Trophoblast cell (in vitro differentiated cells and primary cell): ENCODE measurements around the gene GPSM1.

Source experiments
- DNase-seq, 2 donors: peaks; one replicate each; pipeline ENCODE4 v3.0.0-alpha.2; 2016
- H2AFZ ChIP-seq: 2 replicates; pipeline ENCODE4 v1.6.1; 2013; ENCODE audit warnings: low read length, moderate library complexity, mild to moderate bottlenecking; ENCODE audit not compliant: insufficient read depth, poor library complexity
- H2AK5ac ChIP-seq: 2 replicates; pipeline ENCODE4 v1.6.1; 2013; ENCODE audit warnings: mild to moderate bottlenecking, low read length
- H2BK120ac ChIP-seq: 2 replicates; pipeline ENCODE4 v1.6.1; 2013; ENCODE audit warnings: low read length, mild to moderate bottlenecking, moderate library complexity; ENCODE audit not compliant: insufficient read depth, poor library complexity
- H2BK12ac ChIP-seq: 2 replicates; pipeline ENCODE4 v1.6.1; 2013; ENCODE audit warnings: mild to moderate bottlenecking, low read length, moderate library complexity
- H2BK5ac ChIP-seq: 2 replicates; pipeline ENCODE4 v1.6.1; 2013; ENCODE audit warnings: low read length, low read depth, moderate library complexity, mild to moderate bottlenecking; ENCODE audit not compliant: poor library complexity
- H3K14ac ChIP-seq: 2 replicates; pipeline ENCODE4 v1.6.1; 2013; ENCODE audit warnings: mild to moderate bottlenecking, low read length
- H3K18ac ChIP-seq: 2 replicates; pipeline ENCODE4 v1.6.1; 2013; ENCODE audit warnings: mild to moderate bottlenecking, low read length
- H3K23ac ChIP-seq: 2 replicates; pipeline ENCODE4 v1.6.1; 2013; ENCODE audit warnings: low read length
- H3K27ac ChIP-seq: 2 replicates; pipeline ENCODE4 v1.5.1; 2013; ENCODE audit warnings: low read depth, mild to moderate bottlenecking, inconsistent platforms, low read length, moderate library complexity
- H3K27me3 ChIP-seq: 2 replicates; pipeline ENCODE4 v1.6.1; 2013; ENCODE audit warnings: inconsistent platforms, mild to moderate bottlenecking, low read length, moderate library complexity; ENCODE audit not compliant: insufficient read depth
- H3K36me3 ChIP-seq, 2 experiments: 1 replicate in 1 of 2; 2 replicates in 1 of 2; pipeline ENCODE4 v1.6.1; 2013; ENCODE audit warnings: low read length in 2 of 2, mild to moderate bottlenecking in 2 of 2, moderate library complexity in 1 of 2; ENCODE audit not compliant: insufficient read depth in 2 of 2, control insufficient read depth in 1 of 2
- H3K4ac ChIP-seq: 2 replicates; pipeline ENCODE4 v1.6.1; 2013; ENCODE audit warnings: low read depth, mild to moderate bottlenecking, low read length, moderate library complexity
- H3K4me1 ChIP-seq, 2 experiments: 1 replicate in 1 of 2; 2 replicates in 1 of 2; pipeline ENCODE4 v1.6.1; 2013; ENCODE audit warnings: low read length in 2 of 2, mild to moderate bottlenecking in 2 of 2, moderate library complexity in 1 of 2; ENCODE audit not compliant: insufficient read depth in 2 of 2, control insufficient read depth in 1 of 2
- H3K4me2 ChIP-seq: 2 replicates; pipeline ENCODE4 v1.6.1; 2013; ENCODE audit warnings: inconsistent platforms, mild to moderate bottlenecking, low read length, moderate library complexity
- H3K4me3 ChIP-seq: 2 replicates; pipeline ENCODE4 v1.5.1; 2013; ENCODE audit warnings: mild to moderate bottlenecking, low read depth, low read length, inconsistent platforms
- H3K79me1 ChIP-seq: one replicate; pipeline ENCODE4 v1.6.1; 2013; ENCODE audit warnings: low read length
- H3K79me2 ChIP-seq: 2 replicates; pipeline ENCODE4 v1.6.1; 2013; ENCODE audit warnings: low read length, mild to moderate bottlenecking; ENCODE audit not compliant: control insufficient read depth, insufficient read depth, poor library complexity
- H3K9ac ChIP-seq: 2 replicates; pipeline ENCODE4 v1.6.1; 2013; ENCODE audit warnings: mild to moderate bottlenecking, low read length
- H3K9me3 ChIP-seq: 2 replicates; pipeline ENCODE4 v1.6.1; 2013; ENCODE audit warnings: low read depth, mild to moderate bottlenecking, control low read depth, inconsistent platforms, low read length; ENCODE audit not compliant: insufficient read depth
- H4K12ac ChIP-seq: 2 replicates; pipeline ENCODE4 v1.6.1; 2013; ENCODE audit warnings: low read depth, mild to moderate bottlenecking, low read length, moderate library complexity
- H4K8ac ChIP-seq: 2 replicates; pipeline ENCODE4 v1.6.1; 2013; ENCODE audit warnings: low read depth, mild to moderate bottlenecking, low read length, moderate library complexity
- H4K91ac ChIP-seq: one replicate; pipeline ENCODE4 v1.6.1; 2013; ENCODE audit warnings: low read depth, mild to moderate bottlenecking, low read length, moderate library complexity
- WGBS: extraction: QIAGEN DNeasy Blood & Tissue Kit; methylation state at CpG from one replicate; pipeline ENCODE4 v1.1.7; 2013; ENCODE audit warnings: missing lambda C conversion rate; ENCODE audit not compliant: insufficient read length, insufficient coverage; ENCODE audit errors: extremely low coverage; 5-methylcytosine and 5-hydroxymethylcytosine counted together

Gene GPSM1

DNA sequence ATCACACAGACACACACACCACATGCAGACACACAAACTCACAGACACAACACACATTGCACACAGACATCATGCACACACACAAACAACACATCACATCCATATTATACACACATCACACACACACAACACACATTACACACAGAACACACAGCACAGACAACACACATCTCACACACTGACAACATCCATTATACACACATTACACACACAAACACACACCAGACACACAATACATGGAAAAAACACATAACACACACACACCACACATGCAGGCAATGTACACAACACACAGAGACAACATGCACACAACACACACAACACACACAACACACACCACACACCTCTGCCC lies 18.7 kb upstream of the GPSM1 start:
- H3K4me3 ChIP-seq = peak overlapping the region; percentile 27

DNA sequence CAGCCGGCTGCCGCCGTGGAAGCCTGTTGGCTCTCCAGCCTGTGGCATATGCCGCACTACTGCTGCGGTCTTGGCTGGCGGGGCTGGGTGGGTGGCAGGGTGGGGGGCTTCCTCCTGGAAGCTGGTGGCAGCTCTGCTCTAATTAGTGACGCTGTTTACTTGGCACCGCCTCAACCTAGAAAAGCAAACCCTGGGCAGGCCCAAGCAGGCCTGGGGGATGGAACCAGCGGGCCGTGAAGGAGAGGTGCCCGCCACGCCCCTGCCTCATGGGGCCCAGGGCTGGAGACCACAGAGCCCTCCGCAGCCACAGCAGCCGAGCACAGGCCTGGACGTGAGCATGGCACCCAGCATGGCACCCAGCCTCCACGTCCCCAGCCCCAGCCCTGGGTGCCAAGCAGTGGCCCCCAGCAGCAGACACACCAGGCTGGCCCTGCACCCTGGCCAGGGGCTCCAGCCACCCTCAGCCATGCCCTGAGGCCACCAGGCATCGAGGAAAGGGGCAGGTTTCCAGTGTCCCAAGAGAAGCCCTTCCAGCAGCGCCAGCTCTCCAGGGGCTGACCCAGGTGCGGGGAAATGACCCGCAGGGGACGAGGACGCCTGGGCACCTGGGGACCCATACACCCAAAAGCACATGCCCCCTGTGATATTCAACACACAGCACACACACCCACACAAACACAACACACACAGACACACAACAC lies 18.1 kb upstream of the GPSM1 start:
- no peak for DNase-seq

More for the DNA sequence above, 18.7 kb upstream of the GPSM1 start:
- Histone ChIP-seq H3K18ac (no peak overlapping the region), H3K79me2 (no peaks in the 10 kb centered on the region), H2BK12ac (no peak overlapping the region), H4K91ac (no peak overlapping the region), H3K79me1 (no peaks in the 10 kb centered on the region), H3K27ac (no peak overlapping the region), H3K14ac (no peak overlapping the region), H2AFZ (no peak overlapping the region), H2AK5ac (no peak overlapping the region), H3K23ac (peak overlapping the region; percentile 64), H2BK120ac (no peak overlapping the region), H3K4ac (no peak overlapping the region), H3K36me3 (no peaks in the 10 kb centered on the region), H3K9me3 (peaks cover 9% of the 10 kb centered on the region), H4K12ac (no peak overlapping the region), H4K8ac (no peak overlapping the region), H3K9ac (no peak overlapping the region), H3K4me1 (no peaks in the 10 kb centered on the region), H3K27me3 (no peaks in the 10 kb centered on the region), H2BK5ac (no peak overlapping the region), H3K4me2 (no peak overlapping the region)
- no peak for DNase-seq

DNA sequence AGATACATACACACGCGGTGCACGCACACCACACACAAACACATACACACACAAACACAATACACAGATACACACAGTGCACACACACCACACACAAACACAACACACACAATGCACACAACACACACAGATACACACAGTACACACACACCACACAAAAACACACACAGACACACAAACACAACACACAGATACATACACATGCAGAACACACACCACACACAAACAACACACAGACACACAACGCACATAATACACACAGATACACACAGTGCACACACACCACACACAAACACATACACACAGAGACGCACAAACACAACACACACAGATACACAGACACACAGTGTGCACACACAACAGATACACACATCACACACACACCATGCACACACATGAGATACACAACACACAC lies 17.5 kb upstream of the GPSM1 start:
- no CpG with 5 or more reads among the region's 5 CpGs for WGBS
- Histone ChIP-seq H3K14ac (no peak overlapping the region), H3K4ac (no peak overlapping the region), H3K4me1 (no peaks in the 10 kb centered on the region), H3K4me3 (no peak overlapping the region), H3K36me3 (no peaks in the 10 kb centered on the region), H4K8ac (no peak overlapping the region), H3K27me3 (no peaks in the 10 kb centered on the region), H3K79me1 (no peaks in the 10 kb centered on the region), H3K4me2 (no peak overlapping the region), H2AK5ac (no peak overlapping the region), H2AFZ (no peak overlapping the region), H2BK120ac (no peak overlapping the region), H3K9ac (no peak overlapping the region), H2BK12ac (no peak overlapping the region), H3K9me3 (peaks cover 10% of the 10 kb centered on the region), H3K18ac (no peak overlapping the region), H3K23ac (peak overlapping the region; percentile 8), H4K91ac (no peak overlapping the region), H3K27ac (no peak overlapping the region), H2BK5ac (no peak overlapping the region), H4K12ac (no peak overlapping the region), H3K79me2 (no peaks in the 10 kb centered on the region)
- no peak for DNase-seq

More for the DNA sequence above, 18.1 kb upstream of the GPSM1 start:
- WGBS = no CpG with 5 or more reads among the region's 22 CpGs
- Histone ChIP-seq H3K27ac (no peak overlapping the region), H3K14ac (no peak overlapping the region), H3K9me3 (peaks cover 9% of the 10 kb centered on the region), H3K4me3 (no peak overlapping the region), H4K8ac (no peak overlapping the region), H3K23ac (peak overlapping the region; percentile 8), H2AFZ (no peak overlapping the region), H4K12ac (no peak overlapping the region), H3K9ac (no peak overlapping the region), H4K91ac (no peak overlapping the region), H3K4ac (no peak overlapping the region), H3K18ac (no peak overlapping the region), H3K4me2 (no peak overlapping the region), H3K27me3 (no peaks in the 10 kb centered on the region), H3K36me3 (no peaks in the 10 kb centered on the region), H2BK120ac (no peak overlapping the region), H3K79me2 (no peaks in the 10 kb centered on the region), H3K79me1 (no peaks in the 10 kb centered on the region), H3K4me1 (no peaks in the 10 kb centered on the region), H2BK5ac (no peak overlapping the region), H2AK5ac (no peak overlapping the region), H2BK12ac (no peak overlapping the region)

DNA sequence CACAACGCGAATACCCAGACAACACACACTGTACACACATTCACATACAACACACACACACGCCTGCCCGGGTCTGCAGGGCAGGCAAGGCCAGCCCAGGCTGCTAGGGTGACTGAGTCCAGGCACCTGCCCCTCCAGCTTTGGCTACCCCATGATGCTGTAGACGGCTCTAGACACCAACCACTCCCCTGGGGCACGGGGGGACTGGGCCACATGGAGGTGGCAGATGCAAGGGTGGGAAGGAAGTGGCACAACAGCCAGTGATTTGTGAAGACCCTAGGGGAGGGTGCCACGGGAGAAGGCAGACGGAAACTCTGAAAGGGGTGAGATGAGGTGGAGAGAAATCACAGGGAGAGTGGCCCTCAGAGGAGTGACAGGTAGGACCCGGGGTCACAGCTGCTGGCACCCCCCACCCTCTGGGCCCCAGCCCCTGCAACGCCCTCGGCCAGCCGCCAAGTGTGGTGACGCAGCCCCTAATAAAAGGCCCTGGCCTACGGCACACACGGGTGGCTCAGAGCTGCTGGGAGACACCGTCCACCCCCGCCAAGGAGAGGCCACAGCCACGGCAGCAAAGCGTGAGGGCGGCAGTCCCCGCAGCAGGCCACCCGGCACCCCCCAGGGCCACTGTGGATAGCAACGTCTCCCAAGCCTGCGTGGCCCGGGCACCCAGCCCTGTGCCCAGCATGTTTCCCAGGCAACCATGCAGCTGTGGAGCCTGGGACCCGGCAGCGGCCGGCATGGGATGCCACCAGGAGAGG lies 16.9 kb upstream of the GPSM1 start:
- no CpG with 5 or more reads among the region's 28 CpGs for WGBS
- DNase-seq = no peak

More for the DNA sequence above, 16.9 kb upstream of the GPSM1 start:
- H3K9me3 ChIP-seq = peaks cover 11% of the 10 kb centered on the region
- H3K4me1 ChIP-seq = no peaks in the 10 kb centered on the region
- H3K14ac ChIP-seq = no peak overlapping the region
- H3K79me2 ChIP-seq = no peaks in the 10 kb centered on the region
- no peak overlapping the region for H3K4me2 ChIP-seq
- no peak overlapping the region for H3K4ac ChIP-seq
- no peaks in the 10 kb centered on the region for H3K27me3 ChIP-seq
- H3K36me3 ChIP-seq = no peaks in the 10 kb centered on the region
- no peak overlapping the region for H2AK5ac ChIP-seq
- no peak overlapping the region for H3K27ac ChIP-seq
- no peak overlapping the region for H3K4me3 ChIP-seq
- no peak overlapping the region for H2BK120ac ChIP-seq
- no peak overlapping the region for H2BK5ac ChIP-seq
- H4K91ac ChIP-seq = no peak overlapping the region
- H2AFZ ChIP-seq = no peak overlapping the region
- H2BK12ac ChIP-seq = no peak overlapping the region
- no peak overlapping the region for H4K8ac ChIP-seq
- H3K79me1 ChIP-seq = no peaks in the 10 kb centered on the region
- no peak overlapping the region for H4K12ac ChIP-seq
- no peak overlapping the region for H3K9ac ChIP-seq
- no peak overlapping the region for H3K23ac ChIP-seq
- no peak overlapping the region for H3K18ac ChIP-seq
